NCI-H446 treated with DMSO at 0.1 percent for 48 hours (cell line): ENCODE measurements around the gene TBL1X.

Experiments used
- DNase-seq: peaks from one replicate; lab custom pipeline; 2025; lab: John Stamatoyannopoulos, UW

TBL1X gene

DNA sequence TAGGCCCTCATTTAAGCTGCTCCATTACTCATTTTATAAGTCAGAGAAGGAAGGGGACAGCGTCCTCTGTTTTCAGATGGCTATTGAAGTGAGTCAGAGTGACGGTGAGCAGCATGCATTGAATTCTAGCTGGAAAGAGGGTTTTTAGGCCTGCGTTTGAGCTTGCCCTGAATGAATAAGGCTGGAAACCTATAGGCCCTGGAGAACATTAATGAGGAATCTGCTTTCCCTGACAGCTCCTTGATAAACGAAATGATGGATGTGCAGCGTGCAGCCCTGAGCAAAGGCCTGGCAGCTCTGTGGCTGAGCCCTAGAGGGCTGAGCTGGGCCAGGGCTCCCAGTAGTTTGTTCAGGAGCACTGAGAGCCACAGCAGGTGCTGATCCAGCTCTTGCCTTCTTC, 33.4 kb downstream of the TBL1X start:
- no peak for DNase-seq

DNA sequence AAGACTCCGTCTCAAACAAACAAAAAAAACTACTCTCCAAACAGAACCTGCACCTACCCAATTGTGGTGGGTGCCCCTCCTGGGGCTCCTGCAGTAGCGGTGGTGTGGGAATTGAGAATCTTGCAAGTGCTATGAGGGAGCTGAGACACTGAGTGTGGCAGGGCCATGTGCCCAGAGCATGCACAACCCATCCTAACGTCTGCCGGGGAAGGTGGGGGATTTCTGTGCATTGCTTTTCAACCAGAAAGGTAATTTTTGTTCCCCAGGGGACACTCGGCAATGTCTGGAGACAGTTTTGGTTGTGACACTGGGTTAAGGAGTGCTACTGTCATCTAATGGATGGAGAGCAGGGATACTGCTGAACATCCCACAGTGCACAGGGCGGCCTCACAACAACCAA, 35.7 kb downstream of the TBL1X start:
- DNase-seq = no peak

DNA sequence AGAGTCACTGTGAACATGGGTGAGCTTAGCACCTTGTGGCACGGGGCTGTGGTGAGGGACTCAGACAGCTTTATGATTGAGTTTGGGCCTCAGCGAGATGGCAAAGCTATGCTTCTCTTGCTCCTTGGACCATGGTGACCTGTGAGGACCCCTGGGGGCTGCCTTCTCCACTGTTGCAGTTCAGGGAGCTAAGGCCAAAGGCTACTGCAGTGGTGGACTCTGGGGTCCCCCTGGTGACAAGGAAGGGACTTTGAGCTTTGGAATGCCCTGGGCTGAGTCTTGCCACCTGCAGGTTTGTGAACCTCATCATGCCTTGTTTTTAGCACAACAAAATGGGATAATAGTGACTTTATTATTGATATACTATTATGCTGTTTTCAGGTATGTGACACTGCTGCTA, 36.5 kb downstream of the TBL1X start:
- no peak for DNase-seq

DNA sequence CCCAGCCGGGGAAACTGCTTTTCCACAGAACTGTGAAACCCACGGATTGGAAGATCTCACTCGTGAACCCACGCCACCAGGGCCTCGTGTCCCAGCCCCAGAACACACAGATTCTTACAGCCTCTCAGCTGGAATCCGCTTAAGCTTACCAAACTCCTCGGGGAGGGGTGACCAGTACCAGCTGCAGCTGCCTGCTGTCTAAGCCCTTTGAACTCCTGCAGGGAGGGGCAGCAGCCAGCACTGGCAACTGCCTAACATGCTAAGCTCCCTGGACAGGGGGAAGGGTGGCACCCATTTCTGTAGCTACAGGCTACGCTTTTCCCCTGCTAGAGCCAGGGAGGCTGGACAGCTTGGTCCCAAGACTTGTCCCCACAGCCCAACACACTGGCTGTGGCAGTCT, 38.4 kb downstream of the TBL1X start:
- no peak for DNase-seq

DNA sequence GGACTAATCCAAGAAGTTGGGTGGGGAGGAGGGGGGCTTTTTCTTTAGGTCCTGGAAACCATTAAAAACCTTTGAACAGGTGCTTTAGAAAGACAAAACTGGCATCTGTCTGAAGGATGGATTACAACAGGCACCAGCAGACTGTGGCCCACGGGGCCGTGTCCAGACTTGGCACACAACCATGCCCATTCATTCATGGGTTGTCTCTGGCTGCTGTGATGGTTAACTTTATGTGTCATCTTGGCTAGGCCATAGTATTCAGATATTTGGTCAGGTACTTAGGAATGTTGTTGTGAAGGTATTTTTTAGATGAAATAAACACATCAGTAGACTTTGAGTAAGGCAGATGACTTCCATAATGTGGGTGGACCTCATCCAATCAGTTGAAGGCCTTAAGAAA, 45.5 kb downstream of the TBL1X start:
- no peak for DNase-seq

DNA sequence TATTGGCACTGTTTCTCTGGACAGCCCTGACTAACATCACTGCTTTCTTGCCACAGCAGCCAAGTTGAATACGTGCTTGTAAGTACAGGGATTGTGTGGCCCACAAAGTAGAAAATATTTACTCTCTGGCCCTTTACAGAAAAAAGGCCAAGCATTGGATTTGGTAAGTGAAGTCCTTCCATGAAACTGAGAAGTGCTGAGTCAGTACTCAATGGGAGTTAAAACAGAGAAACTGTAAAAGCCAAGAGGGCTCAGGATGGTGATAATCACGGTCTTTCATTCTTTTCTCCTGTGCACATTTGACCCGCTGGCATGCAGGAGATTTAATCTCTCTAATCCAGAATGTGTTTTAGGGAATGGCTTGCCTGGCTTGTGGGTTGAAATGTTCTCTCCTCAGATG, 46.1 kb downstream of the TBL1X start:
- no peak for DNase-seq

DNA sequence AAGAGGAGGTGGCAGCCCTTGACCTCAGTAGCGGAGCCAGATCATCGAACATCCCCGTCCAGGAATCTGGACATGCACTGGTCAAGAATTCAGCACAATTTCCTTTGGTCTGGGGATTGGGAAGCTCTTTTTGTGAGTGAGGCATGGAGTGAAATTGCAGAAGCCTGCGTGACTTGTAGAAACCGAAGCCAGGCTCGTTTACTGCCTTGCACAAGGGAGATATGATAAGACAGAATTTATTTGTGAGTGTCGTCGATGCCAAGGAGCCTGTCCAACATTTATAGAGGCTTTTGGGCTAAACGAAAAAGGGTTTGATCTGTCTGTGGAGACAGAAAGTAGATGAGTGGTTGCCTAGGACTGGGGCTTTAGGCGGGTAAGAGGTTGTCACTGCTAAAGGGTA, 50.6 kb downstream of the TBL1X start:
- DNase-seq = no peak

DNA sequence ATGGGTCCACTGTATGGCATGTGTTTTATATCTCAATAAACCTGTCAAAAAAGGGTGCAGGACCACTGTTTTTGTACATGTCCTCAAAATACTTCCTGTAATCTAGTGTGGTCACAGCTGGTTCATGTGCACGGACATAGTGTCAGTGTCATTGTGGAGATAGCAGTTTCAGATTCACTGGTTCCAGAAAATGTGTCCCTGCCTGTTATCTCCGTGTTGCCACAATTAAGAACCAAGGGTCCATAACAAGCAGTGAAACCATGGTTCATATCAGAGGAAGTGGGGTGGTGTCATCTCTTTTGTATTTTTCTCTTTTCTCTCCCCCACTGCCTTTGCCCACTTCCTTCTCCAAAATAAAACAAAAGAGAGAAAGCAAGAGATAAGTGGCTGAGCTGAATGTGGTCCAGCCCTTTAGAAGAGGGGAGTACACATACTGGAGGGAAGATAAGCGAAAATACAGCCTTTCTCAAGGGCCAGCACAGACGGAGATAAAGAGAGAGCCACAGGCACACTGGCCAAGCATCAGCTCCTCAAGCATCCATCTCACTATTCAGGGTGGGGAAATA, 51.2 kb downstream of the TBL1X start:
- no peak for DNase-seq

DNA sequence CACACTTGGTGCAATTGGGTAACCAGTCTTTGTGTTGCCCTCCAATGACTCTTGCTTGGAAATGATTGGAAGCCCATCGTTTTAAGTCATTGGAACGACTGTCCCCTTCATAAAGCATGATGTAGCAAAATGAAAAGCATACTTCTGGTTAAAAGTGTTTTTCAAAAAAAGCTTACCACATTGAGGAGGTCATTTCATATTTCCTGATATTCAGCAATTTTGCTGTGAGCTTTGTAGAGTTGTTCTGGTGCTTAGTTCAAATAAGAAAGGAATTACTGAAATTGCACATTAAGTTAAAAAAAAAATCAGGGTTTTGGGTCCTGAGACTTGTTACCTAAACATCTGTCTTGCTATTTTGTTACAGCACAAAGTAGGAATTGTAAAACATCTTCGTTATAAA, 51.8 kb downstream of the TBL1X start:
- no peak for DNase-seq

DNA sequence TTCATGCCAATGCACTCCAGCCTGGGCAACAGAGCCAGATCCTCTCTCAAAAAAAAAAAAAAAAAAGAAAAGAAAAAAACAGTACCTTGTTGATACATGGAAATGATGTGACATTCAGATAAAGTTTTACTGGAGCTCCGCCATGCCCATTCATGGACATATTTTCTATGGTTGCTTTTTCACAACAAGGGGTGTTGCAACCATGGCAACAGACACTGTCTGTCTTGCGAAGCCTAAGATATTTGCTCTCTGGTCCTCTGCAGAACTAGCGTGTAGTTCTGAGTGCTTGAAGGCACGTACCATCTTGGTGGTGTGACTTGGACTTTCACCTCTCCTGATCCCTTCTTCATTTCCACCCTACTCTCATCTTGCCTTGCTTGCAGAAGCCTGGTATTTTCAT, 53.2 kb downstream of the TBL1X start:
- no peak for DNase-seq

DNA sequence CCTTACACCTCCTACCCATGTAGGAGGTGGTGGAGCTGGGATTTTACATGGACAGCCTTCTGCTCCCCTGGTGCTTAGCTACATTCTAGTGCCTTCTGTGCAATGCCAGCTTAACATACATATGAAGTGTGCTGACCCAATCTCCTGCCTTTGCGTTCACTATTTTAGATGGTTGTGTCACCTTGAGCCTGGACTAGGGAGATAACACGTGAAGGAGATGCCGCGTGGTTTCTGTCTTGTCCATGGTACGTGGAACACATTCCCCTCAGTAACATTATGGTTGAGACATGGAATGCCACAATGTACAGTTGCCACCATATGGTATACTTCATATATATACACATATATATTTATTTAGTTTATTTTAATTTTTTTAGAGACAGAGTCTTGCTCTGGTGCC, 54.0 kb downstream of the TBL1X start:
- no peak for DNase-seq

DNA sequence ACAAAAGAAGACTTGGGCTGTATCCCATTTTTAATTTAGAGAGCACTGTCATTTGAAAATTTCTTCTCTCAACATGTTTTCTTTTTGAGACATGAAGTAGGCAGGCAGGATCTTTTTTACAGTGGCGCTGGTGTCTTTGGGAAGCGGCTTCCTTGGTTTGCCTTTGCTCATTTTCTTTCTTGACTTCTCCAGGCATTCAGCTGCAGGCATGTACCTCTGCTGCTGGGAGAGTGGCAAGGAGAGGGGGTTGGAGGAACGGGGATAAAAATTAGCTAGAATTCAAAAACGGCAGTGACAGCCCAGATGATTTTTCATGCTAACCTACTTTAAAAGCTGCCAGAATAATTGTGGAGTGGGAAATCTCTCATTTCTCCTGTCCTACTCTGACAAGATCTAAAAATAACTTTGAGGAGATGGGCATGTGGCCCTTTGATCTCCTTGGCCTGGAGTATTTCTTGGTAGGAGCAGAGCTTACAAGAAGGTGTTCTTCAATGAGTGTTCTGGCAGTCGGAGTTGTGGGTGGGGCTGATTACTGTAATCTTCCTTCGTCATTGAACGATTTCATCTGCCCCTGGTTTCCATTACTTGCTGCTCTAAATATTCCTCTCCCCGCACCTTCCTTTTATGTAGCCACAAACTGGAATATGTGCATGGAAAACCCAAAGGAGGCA, 54.8 kb downstream of the TBL1X start:
- DNase-seq = no peak

DNA sequence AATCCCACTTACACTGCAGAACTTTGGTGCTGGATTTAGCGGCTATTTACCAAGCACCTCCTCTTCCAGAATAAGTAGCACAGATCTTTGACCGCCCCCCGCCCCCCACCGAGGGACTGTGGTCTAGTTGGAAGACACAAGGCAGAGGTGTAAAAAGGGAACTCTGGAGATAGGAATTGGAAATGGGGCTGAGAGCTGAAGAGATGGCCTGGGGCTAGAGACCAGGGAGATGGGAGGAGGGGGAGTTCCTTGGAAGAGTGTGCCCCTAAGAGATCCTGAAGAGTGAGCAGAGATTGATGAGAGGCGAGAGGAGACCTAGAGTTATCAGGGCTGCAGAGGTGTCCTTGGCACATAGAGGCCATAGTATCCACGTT, 55.3 kb downstream of the TBL1X start:
- DNase-seq = no peak

DNA sequence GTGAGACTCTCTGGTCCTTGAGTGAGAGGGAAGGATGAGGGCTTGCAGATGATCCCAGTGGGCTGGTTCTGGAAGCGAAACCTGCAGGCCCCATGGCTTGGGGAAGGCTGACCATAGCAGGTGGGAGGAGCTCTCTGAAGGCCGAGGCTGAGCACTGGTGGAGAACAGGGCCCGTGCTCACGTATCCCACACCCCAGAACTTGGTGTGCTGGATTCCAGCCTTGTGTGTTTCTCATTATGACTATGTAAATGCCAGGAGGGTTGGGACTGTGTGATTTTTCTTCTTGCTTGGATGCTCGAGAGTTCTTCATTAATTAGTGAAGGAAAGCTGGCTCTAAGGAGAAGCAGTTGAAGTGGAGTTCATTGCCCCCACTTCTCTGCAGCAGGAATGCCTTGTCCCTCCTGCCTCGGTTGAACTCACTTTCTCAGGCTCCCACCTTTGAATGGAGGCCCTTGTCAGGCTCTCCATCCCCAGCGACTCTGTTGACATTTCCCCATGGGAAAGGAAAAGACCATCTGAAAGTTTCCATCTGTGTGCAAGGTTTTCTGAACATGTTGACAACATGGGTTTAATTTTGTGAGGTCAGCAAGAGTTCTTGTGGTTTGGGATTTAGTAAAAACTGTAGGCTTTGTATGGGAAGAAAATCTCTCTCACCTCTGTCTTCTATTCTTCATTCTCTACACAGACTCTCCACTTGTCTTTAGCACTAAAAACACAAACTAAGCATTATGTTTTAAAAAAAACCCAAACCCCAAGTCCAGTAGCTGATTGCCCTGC, 57.7 kb downstream of the TBL1X start:
- no peak for DNase-seq

DNA sequence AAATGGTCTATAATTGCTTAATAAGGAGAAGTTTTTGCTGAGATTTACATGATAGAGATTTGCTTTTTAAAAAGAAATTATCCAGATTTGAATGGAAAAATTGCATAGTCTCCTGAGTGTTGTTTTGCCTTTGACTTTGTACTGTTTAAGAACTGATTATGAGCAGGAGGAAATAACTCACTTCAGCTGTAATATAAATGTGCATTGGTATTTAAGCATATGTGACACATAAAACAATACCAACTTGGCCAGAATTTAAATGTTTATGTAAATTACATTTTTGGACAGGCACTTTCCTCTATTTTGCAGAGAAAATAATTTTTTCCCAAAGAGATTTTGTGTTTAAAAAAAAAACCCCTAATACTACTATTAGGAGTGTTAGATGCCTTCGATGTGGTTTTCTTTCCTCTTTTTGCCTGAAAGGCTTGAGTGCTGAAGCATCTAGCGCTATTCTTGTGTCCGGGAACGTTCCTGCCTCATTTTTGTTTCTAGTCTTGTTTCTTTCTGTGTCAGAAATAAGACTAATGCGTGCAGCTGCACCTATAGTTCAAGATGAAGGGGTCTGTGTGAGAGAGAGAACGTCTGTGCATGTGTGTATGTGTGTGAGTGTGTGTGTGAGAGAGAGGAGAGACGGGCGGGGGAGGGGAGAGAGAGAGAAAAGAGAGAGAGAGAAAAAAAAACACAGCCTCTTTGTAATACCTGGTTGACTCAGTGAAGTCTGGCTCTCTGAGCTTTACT, 60.8 kb downstream of the TBL1X start:
- no peak for DNase-seq

DNA sequence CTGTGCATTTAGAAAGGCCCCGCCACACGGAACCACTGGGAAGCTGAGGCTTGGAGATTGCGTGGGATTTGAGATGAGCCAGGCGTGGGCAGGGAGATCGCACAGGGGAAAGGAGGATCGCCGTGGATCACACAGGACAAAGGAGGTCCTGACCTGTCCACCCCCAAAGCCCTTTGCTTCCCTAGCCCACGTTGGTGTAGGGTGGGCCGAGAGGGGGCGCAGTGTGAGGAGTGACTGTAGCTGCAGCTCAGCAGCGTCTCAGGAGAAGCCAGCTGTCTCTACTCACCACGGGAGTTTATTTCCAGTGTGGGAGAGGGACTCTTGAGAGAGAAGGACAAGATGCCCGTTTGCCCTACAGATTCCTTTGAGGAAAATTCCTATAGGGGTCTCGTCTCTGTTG, 62.1 kb downstream of the TBL1X start:
- no peak for DNase-seq

DNA sequence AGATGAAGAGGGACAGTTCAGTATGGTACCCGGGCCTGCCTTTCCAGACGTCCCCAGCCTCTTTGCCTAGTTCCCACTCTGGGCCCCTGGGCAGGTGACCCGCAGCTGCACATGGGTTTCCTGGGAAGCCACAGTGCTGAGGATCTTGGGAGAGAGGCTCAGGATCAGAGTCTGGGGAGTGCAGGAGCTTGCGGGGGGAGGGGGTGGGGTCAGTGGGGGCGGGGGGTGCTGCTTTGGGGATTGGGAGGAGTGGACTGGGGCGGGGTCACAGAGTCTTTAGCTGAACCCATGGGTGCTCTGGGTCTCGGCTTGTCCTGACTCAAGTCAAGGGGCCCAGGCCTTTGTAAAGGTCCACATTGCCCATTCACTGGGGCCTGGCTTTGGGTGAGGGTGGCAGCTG, 63.6 kb downstream of the TBL1X start:
- no peak for DNase-seq

DNA sequence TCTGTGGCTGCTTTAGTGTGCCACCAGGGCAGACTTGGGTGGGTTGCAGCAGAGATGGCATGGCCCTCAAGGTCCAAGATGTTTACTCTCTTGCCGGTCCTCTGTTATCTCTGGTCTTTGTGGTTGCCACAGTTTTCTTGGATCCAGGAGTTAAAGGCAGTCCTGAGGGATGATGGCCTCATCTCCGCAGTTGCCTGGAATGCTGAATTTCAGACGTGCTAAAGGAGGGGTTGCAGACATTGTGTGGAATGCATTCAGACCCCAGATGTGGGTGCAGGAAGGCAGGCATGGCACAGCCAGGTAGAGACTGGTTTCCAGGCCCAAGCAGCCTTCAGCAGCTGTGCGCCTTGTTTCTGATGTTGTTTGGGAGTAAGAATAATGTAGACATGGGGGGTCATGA, 64.4 kb downstream of the TBL1X start:
- DNase-seq = no peak

DNA sequence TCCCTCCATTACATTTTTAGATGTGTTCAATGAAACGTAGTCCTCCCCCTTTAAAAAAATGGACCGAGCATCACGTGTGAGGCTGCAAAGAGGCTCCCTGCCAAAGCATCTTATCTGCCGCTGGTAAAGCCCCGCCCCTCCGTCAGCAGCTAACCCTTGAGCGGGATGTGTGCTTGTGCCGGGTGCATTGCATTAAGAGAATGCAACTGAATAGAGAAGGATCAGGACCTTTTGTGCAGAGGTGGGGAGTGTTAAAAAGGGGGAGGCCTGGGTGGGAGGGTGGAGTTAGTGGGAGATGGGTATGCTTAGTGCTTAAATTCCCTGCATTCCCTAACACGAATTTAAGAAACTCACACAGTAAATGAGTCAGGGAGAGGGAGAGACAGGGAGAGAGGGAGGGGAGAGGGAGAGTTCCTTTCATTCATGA, 66.0 kb downstream of the TBL1X start:
- DNase-seq = no peak

DNA sequence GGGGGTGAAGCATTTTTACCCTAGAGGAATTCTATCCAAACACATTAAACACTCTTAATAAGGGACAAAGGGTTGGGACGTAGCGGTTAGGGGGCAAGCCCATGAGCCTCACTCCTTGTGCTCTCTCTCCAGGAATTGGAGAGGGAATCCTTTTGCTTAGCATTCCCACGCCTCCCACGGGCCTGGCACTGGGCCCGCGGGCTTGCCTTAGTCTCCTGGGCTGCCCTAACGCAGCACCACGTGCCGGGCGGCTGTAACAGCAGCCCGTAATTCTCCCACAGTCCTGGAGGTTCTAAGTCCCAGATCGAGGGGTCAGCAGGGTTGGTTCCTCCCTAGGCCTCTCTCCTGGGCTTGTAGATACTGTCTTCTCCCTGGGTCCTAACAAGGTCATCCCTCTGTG, 67.5 kb downstream of the TBL1X start:
- no peak for DNase-seq

DNA sequence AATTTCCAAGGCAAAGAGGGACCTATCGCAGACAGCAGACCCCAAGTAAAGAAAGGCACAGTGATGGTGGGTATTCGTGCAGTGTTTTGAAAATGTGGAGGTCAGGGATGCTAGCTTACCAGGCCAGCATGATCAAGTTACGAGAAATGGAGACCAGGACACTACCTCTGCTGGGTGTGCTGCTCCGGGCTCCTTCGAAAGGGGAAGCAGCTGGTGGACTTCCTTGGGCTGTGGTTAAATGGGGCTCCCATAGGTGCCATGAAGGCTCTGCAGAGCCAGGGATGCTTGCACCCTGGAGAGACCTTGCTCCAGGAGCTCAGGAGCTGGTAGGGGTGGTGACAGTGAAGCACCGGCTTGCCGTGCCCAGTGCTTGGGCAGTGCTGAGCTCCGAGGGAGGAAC, 68.8 kb downstream of the TBL1X start:
- no peak for DNase-seq

DNA sequence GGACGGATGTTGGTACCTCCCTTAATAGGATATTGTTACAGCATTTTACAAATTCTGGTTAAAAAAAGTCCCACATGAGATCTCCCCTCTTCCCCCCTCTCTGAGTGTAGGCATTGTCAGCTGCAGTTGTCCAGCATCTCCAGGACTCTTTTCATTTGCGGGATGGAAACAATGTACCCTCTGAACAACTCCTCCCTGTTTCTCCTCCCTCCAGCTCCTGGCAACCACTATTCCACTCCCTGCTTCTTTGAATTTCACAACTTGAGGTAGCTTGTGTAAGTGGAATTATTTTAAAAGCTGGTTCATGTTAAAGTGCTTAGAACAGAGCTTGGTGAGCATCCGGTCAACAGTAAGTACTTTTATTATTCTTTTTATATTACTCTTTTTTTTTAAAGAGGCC, 69.8 kb downstream of the TBL1X start:
- no peak for DNase-seq

DNA sequence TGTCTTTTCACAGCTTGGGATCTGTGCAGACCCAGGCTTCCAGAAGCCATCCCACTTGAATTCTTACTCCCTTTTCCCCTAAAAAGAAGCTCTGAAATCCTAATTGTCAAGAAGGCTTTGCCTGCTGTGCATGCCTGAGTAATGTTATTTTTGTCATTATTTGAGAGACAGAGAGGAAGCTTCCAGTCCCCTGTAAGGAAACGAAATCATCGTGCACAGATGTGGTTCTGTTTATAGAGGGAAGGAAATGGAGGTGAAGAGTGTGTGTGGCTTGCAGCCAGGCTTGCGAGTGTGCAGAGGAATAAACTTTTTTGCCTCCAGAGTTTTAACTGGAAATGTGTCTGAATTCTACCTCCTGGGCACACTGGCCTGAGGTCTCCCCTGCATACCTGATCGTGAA, 70.2 kb downstream of the TBL1X start:
- no peak for DNase-seq
